HG03469 (cell line): ENCODE measurements around the gene AK4.
"Not testable (repeated sequence)": the region's sequence is repeated elsewhere in the genome, so short reads cannot be mapped to it uniquely, and the experiment has no call there.

Experiments used
- ATAC-seq: cut with Tn5 transposase; IDR thresholded peaks from one replicate; pipeline ENCODE4 v1.9.1; 2021; ENCODE audit warnings: mild to moderate bottlenecking, moderate library complexity, moderate number of reproducible peaks; ENCODE audit not compliant: unreplicated experiment

AK4 gene

DNA sequence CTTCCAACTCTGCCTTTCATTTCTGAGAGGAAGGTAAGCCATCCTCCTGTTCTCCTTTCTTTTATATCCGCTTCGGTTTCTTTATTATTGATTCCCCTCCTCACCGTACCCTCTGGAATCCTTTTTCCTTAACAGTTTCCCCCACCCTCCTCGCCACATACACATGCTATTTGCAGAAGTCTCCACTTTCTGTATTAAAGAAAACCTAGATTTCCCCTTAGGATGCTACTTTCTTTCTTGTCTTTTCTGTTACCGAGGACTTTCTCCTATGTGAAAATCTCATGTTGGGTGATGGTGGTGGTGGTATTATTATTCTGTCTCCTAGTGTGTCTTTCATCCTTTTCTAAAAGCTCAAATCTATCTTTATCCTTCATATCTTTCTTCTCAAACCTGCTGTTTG is 62.3 kb downstream of the AK4 start:
- no peak for ATAC-seq

DNA sequence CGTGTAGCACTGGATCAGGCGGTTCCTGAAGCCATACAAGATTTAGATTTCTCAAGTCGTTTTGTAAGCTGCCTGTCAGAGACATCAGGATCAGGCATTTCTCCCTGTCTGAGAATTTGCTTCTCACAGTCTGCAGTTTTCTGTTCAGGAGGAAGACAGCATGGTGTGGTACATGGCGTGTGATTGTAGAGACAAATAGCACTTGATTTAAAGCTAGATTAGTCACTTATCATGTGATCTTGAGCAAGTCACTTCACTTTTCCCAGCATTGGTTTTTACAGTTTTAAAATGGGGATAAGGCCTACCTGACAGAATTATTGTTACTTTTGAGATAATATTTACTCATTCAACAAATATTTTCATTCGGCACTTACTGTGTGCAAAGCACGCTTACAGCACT is 63.3 kb downstream of the AK4 start:
- ATAC-seq = no peak

DNA sequence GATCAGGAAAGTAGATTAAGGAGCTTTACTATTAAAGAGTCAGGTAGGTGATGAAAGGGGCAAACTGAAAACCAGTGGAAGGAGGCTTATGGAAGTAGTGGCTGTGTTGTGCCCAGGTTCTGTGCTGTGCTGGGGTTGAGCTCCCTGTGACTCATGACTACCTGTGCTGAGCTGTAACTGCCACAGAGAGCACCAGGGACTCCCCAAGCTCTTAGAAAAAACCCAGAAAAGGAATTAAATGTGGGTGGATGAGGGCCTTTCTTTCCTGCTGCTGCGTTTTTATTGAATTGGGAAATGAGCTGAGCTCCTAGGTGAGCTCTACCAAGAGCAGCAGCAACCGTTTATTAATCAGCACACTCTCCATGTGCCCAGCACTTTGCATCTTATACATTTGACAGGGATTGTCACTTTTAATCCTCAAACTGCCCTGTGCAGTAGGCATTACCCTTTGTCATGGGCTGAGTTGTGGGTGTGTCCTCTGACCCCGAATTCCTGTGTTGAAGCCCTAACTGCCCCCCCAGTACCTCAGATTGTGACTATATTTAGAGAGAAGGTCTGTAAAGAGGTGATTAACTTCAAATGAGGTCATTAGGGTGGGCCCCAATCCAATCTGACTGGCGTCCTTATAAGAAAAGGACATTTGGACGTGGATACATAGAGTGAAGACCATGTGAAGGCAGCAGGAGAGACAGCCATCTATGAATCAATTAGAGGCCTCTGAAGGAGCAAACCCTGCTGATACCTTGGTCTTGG is 65.4 kb downstream of the AK4 start:
- no peak for ATAC-seq

DNA sequence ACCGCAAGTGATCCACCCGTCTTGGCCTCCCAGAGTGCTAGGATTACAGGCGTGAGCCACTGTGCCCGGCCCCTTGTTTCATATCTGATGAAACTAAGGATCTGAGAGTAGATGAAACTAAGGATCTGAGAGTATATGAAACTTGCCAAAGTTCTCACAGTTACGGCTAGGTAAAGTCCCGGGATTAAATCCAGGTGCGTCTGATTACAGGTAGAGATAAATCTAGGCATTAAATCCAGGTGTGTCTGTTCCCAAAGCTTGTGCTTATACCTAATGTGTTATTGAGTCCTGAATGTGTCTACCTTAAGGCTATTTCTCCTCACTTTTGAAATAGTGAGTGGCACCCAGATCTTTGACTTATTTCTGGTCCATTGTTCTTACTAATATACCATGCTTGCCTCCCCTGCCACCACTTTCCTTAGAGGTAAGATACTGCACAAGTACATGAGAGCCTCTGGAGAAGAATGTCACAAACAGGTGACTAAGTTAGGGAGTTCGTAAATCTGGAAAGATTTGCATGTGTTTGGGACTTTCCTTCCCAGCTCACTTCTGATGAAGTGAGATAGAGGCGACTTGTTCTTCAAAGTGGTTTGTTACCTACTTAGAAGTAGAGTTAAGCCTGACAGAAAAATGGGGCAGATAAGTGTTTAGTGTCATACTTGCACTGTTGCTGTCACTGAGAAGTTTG is 66.5 kb downstream of the AK4 start:
- no peak for ATAC-seq

DNA sequence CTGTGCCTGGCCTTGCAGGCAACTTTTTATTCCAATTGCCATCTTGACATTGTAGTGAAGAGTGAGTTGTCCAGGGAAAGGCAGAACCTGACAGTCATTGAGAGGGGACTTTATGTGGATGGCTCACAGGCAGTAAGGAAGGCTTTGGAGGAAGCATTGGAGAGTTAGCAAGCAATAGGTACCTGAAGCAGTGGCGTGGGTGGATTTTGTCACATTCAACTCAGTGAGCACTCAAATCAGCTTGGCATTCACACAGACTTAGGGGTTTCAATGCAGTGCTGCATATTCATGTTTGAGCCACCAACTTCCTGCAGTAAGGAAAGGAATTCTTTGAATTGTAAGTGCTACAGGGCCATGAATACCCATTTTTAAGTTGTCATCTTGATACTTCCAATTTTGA is 69.0 kb downstream of the AK4 start:
- no peak for ATAC-seq

DNA sequence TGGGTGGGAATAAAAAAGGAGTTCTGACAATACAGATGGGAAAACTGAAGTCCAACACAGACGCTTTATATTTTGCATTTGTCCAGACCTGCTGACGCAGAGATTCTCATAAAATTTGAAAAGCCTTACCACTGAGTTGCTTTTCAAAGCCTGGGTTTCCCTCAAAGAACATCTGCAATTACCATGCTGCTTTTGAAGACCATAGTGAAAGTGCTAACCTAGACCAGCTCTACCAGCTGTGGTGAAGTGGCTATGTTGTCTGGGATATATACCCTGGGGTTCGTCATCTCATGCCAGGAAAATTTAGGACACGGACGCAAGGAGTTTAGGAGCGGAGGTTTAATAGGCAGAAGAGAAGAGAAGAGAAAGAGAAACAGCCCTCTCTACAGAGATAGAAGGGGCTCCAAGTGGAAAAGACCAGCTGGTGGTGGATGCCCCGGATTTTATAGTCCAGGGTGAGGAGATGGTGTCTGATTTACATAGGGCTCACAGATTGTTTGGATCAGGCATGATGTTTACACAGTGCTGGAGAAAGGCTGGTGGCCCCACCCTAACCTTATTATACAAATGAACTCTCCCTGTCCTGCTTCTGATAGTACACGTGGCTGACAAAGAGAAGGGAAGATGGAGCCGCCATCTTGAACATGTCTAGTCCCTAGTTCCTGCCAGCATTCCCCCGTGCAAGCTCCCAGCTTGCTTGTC is 73.8 kb downstream of the AK4 start:
- no peak for ATAC-seq

DNA sequence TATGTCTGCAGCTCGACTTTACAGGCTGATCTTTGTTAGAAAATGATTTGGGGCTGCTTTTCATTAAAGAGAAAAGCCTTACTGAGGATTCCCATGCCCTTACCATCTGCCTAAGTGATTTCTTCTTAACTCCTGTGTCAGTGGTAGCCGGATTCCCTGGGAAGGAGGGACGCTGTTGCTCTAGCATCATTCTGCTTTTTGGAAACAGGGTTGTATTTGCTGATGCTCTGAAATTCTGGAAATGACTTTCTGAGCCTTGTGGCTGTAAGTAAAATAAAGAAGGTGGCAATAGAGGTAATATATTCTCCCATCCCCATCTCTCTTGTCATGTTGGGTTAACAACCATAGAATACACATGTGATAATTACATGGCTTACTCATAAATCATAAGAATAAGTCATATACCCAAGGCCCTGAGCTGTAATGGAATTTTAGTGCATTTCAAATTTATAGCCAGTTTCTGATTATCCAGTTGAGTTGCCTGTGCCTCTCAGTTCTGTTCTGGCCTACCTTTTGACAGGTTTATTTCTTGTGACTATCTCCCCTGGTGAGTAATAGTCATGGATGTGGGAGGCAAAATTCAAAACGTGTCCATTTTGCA is 74.4 kb downstream of the AK4 start:
- ATAC-seq = no peak

DNA sequence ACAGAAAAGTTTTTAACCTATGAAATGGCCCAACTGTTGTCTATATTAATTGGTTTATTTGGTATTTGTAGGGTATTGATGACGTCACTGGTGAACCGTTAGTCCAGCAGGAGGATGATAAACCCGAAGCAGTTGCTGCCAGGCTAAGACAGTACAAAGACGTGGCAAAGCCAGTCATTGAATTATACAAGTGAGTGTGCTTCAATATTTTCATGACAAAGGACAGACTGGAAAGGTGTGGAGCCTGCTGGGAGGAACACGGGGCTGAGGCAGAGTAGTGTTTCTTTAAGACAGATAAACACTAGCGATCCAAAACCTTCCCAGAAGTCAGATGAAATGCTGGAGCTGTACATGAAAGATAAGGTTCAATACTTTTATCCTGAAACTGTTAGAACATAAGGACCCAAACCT is 76.7 kb downstream of the AK4 start:
- no peak for ATAC-seq

DNA sequence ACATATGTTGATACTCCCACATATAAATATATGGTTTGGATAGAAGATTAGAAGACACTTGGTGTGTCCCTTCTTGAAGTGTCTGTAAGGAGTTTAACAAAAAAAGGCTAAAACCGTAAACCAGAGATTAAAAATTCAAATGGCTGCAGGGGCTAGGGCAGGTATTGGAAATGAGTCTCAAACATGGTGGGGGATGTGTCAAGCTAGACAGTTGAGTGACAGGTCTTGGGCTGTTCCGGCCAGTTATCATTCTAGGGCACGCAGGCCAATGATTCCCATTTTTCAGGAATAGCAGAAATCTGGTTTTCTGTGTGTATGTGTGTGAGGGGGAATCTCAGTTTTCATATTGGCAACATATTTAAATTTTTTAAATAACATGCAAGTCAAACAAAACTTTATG is 77.2 kb downstream of the AK4 start:
- ATAC-seq = no peak

DNA sequence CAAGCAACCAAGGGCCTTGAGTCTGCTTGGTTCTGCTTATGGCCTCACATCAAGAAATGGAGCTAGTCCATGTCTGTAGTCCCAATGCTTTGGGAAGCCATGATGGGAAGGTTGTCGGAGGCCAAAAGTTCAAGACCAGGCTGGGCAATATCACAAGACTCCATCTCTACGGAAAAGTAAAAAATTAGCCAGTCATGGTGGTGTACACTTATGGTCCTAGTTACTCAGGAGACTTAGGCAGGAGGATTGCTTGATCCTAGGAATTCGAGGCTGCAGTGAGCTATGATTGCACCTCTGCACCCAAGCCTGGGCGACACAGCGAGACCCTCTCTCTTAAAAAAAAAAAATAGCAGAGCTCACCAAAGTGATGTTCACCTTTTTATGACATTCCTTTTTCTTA is 81.2 kb downstream of the AK4 start:
- no peak for ATAC-seq

DNA sequence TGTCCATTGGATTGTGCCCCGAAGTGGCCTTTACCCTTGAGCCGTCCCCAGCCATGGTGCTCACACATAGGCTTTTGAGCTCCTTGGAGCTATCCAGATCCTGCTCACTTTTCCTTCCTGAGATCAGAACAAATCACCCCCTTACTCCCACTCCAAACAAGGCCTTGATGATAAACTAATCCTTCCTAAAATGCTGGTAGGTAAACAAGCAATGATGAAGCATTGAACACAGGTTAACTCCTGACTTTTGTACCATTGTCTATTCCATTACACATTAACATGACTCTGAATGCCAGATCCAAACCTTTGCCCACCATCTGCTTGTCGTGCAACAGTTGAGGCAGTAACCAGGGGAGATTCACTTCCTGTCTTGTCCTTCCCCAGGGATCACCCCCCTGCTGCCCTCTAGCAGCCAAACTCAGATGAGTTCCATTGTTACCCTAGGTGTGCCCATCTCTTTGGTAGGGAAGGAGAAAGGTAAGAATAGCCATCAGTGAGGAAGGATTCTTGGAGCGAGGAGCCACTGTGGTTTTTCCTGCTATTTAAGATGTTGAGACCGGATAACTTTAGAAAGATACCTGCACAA is 81.8 kb downstream of the AK4 start:
- ATAC-seq = no peak

DNA sequence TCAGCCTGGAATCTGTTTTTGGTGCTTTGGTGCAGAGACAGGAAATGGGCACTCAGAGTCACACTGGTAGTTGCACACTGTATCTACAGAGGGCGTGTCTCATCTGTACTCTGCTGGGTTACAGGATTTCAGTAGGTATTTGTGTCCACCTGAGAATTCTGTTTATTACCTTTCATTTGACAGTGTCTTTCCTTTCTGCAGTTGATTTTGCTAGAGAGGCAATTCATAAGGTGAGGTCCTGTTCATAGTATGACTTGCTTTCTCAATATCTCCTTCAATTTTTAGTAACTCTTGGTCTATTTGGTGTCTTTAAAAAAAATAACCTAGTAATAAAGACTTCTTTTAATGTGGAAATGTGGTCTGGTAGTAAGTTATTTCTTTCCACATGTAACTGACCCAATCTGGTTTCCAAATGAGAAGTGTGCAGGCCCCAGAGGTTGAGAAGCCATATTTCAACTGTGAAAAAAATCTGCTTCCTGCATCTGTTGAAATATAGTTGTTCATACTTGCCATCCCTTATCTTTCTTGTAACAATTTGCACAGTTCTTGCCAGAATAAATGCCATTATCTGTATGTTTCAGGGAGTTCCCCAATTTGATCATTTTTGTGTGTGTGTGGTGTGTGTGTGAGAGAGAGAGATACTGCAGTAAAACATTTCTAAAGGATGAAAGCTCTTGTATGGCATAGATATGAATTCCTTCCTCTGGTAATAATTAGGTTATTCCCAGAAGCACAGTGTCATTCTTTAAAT is 82.9 kb downstream of the AK4 start:
- peak; percentile 60 for ATAC-seq

DNA sequence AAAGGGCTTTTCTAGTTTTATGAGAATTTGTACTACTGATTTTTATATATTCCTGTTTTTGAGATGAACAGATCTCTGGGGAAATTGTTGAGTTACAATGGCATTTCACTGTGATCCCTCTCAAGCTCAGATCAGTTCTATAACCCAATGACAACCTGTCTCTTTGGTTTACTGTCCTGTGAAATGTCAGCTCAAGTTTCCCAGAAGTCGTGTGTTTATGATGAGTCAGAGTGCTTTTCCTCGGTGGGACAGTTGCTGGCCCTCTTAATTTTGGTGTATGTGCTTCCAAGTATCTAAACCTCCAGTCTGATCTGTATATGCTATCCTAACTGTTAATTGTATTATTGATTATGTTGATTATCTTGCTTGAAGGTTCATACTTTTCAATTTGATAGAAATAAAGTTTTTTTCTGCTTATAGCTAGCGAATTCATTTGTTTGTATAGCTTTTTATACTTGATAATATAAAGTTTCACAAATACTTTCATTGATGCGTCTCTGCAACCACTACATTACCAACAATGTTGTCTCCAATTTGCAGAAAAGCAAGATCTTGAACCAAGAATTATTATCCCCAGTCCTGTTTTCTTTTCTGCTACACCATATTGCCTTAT is 83.8 kb downstream of the AK4 start:
- ATAC-seq = no peak

DNA sequence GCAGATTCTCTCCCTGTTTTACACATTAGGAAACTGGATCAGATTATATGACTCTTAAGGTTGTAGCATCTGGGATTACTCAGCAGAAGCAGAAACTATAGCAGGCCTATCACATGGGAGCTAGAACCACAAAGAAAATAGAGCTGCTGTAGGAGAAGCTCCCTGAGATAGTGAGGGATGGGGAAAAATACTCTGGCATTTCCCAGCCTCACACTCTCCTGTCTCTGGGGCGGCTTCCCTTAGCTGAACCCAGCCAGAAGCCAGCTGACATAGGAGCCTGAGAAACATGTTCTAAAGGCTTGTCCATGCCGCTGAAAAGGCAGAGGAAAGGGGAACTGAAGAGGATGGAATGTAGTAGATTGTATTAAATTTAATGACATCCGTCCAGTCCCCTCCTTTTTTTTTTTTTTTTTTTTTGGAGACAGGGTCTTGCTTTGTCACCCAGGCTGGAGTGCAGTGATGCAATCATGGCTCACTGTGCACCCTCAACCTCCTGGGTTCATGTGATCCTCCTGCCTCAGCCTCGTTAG is 84.5 kb downstream of the AK4 start:
- no peak for ATAC-seq

DNA sequence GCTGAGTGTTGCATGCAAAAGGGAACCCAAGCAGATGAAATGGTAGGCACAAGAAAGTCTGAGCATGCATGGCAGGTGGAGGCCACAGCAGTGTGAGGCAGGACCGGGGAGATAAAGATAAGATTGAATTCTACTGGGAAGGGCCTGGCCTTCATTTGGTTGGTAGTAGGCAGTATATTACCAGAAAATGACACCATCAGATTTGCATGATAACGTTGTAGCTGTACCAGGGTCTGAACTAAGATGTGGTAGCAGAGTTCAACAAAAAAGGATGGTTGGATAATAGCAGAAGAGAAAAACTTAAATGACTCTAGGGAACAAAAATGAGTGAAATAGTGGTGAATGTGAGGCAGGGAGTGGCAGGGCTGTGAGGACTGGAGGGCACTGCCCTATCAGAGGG is 85.8 kb downstream of the AK4 start:
- ATAC-seq = no peak

DNA sequence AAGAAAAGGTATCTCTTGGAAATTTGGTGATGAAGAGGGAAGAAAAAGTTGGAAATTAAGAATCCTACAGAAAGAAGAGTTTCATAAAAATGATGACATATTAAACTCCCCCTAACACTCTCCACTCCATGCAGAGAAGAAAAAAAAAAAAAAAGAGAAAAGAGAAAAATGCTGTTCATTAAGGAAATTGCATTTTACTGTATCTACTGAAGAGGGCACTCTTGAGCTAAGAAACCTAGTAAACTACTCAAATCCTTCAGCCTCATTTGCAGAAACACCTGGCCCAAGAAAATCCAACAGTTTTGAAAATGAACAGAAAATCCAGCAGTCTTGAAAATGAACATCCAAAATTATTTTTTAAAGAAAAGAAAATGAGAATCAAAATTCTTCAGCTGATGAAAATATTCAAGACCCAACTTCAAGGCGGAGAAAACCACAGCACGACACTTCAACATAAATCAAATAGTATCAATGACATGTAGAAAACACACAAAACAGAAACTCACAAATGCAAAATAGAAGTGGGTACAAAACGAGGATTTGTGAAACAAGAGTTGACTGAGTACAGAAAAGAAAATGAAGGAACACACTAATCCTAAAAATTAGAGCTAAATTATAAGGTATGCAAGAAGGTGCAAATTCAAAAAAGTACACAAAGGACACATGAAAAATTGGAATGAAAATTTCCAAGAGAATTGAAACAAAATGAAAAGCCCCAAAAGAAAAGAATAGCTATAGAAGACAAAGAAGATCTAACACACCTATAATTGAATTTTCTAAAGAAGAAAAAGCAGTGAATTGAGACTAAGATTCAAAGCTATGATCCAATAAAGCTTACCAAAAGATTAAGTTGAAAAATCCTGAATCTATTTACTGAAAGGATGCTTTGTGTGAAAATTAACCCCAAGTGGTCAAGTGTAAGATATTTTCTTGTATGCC is 88.1 kb downstream of the AK4 start:
- ATAC-seq = no peak

DNA sequence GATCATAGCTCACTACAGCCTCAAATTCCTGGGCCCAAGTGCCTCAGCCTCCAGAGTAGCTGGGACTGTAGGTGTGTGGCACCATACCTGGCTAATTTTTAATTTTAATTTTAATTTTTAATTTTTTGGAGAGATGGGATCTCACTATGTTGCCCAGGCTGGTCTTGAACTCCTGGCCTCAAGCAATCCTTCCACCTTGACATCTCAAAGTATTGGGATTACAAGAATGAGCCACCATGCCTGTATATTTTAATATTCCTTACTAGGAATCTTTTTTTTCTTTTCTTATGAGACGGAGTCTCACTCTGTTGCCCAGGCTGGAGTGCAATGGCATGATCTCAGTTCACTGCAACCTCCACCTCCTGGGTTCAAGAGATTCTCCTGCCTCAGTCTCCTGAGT is 89.1 kb downstream of the AK4 start:
- ATAC-seq = not testable (repeated sequence)

DNA sequence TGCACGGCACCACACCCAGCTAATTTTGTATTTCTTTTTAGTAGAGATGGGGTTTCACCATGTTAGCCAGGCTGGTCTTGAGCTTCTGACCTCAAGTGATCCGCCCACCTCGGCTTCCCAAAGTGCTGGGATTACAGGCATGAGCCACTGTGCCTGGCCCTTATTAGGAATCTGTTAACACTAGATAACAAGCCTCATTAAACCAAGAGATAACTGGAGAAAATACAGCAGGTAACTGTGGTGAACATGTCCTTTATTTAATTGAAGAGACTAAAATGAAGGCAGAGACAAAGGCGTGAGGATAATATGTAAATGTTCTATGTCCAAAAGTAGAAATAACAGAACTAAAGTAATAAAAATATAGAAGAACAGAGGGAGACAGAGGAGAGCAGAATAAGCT is 89.5 kb downstream of the AK4 start:
- ATAC-seq = no peak

DNA sequence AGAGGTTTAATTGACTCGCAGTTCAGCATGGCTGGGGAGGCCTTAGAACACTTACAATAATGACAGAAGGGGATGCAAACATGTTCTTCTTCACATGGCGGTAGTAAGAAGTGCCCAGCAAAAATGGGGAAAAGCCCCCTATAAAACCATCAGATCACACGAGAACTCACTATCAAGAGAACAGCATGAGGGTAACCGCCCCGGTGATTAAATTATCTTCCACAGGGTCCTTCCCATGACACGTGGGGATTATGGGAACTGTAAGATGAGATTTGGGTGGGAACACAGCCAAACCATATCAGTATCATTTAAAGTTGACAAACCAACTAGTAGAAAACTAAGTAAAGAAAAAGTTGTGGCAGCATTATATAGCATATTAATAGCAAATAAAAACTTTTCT is 90.0 kb downstream of the AK4 start:
- no peak for ATAC-seq
